Adipose tissue (tissue), 3 donors: ENCODE data around the gene SMCR8. TPM values are rescaled to one million over a fixed set of nuclear protein-coding genes. Genes with fewer than 3 reads are reported as not detected.
A peak's percentile ranks its signal among the peaks of the same experiment; 100 is the strongest.

Experiments
- H3K27ac ChIP-seq: one replicate; pipeline ENCODE4 v1.5.1; 2013; ENCODE audit warnings: low read depth, low read length
- WGBS, 3 donors: extraction: QIAGEN DNeasy Blood & Tissue Kit; methylation state at CpG; one replicate each; pipeline ENCODE4 v1.1.7; 2013; 5-methylcytosine and 5-hydroxymethylcytosine counted together
- polyA plus RNA-seq, 3 donors: library from polyadenylated mRNA; stranded (reverse); fragments of 200-250 nt; gene quantifications; one replicate each; pipeline ENCODE4 v1.2.3, GENCODE V29; 2013
- donor health status: healthy with polysubstance abuse.
- donor health status: Bipolar disorder and iron deficiency.
- donor health status: healthy.

Gene SMCR8
- polyA plus RNA-seq, 3 donors = 3.6 to 5.1 (median 3.8) TPM

DNA sequence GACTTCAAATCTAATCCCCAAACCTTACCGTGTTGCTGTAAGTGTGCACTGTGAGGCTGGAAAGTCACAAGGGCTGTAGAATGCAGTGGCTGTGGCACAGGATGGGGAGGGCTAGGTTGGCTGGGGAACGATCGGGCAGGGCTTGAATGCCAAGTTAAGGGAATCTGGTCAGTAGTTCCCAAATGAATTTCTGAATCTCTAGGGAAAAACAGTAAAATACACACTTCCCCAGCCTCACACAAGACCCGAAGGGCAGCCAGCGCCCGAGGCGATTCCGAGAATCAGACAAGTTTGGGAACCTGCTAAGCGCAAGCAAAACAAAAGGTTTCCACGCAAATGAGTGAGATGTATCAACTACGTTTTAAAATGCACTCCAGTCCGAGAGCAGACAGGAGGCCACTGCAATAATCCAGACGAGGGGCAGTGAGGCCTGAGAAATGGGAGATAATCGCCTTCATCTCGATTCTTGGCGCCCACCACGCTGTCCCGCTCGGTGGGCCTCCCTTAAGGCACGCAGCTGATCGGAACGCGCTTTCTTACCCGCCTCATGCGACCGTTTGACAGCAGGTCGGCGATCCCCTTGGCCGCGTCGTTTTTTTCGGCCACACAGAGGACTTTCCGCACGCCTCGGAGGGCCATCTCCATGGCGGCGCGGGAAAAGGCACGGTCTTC, 898 bp upstream of the SMCR8 start:
- H3K27ac ChIP-seq = no peak overlapping the region
- WGBS, 3 donors = 0 to 1% (median 1%) methylated on average over 39 of the region's 39 CpGs

- peak overlapping the region; percentile 83 for H3K27ac ChIP-seq
- WGBS, 3 donors = 5 to 7% (median 5%) methylated on average over 18 of the region's 18 CpGs
Measured at GRCh38 chr17:18315562-18315922, 449 bp downstream of the SMCR8 start.

DNA sequence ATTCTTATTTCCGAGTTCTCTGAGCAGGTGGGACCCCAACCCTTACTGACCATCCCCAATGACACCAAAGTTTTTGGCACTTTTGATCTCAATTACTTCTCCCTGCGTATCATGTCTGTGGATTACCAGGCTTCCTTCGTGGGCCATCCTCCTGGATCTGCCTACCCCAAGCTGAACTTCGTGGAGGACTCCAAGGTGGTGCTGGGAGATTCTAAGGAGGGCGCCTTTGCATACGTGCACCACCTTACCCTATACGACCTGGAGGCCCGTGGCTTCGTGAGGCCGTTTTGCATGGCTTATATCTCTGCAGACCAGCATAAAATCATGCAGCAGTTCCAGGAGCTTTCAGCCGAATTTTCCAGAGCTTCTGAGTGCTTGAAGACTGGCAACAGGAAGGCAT, 868 bp downstream of the SMCR8 start:
- 60 to 74% (median 68%) methylated on average over 11 of the region's 11 CpGs for WGBS, 3 donors
- no peak overlapping the region for H3K27ac ChIP-seq

- 77 to 91% (median 84%) methylated on average over 7 of the region's 7 CpGs for WGBS, 3 donors
- no peak overlapping the region for H3K27ac ChIP-seq
Measured at GRCh38 chr17:18318117-18318516, 3.0 kb downstream of the SMCR8 start.

- H3K27ac ChIP-seq = no peak overlapping the region
- WGBS, 3 donors = 81 to 86% (median 83%) methylated on average over 18 of the region's 18 CpGs
Measured at GRCh38 chr17:18318771-18319450, 3.8 kb downstream of the SMCR8 start.

- no peak overlapping the region for H3K27ac ChIP-seq
- WGBS, 3 donors = 63 to 71% (median 68%) methylated on average over 13 of the region's 13 CpGs
Measured at GRCh38 chr17:18319604-18320256, 4.6 kb downstream of the SMCR8 start.

DNA sequence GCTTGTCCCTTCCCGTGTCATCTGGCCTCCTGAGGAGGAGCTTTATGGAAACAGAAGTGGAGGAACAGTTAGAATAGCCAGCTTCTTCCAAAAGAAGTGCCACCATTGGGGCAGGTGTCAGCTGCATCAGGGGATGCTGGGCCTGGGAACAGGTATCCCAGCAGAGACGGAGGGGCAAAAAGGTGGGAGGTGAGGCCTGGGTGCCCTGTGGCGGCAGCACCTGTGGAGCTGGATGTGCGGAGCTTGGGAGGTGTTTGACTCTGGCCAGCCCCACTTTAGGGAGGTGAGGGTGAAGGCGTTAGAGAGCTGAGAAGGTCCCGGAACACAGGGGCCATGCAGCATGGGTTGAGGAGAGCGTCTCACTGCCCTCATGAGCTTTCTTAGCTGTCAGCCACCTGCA, 5.2 kb downstream of the SMCR8 start:
- 85 to 88% (median 86%) methylated on average over 7 of the region's 7 CpGs for WGBS, 3 donors

GRCh38 chr17:18321309-18321708, 6.2 kb downstream of the SMCR8 start:
- 70 to 79% (median 77%) methylated on average over 5 of the region's 5 CpGs for WGBS, 3 donors
- no peak overlapping the region for H3K27ac ChIP-seq

More for the DNA sequence above, 5.2 kb downstream of the SMCR8 start:
- H3K27ac ChIP-seq = no peak overlapping the region

DNA sequence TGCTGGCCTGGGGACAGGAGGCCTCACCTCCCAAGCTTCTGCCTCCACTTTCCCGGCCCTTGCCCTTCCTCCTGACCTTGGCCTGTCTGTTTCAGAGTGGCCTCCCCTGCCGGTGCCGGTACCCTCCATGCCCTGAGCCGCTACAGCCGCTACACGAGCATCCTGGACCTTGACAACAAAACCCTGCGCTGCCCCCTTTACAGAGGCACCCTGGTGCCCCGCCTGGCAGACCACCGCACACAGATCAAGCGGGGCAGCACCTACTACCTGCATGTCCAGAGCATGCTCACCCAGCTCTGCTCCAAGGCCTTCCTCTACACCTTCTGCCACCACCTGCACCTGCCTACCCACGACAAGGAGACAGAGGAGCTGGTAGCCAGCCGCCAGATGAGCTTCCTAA, 7.4 kb downstream of the SMCR8 start:
- 82 to 94% (median 94%) methylated on average over 12 of the region's 12 CpGs for WGBS, 3 donors
- H3K27ac ChIP-seq = no peak overlapping the region

DNA sequence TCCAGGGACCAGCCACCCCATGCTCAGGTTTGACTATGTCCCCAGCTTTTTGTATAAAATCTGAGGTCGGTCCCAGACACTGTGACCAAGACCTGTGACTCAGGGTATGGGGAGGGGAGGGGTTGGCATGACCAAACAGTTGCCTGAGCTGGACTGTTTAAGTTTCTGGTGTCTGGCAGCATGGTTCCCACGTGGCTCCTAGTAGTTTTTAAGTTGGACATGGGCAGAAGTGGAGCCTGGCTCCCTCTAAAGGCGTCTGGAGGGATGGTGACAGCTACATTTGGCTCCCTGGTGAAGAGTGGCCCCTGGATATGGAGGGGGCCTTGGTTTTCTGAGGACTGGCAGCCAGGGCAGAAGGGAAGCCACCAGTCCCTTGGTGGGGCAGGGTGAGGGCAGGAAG, 7.9 kb downstream of the SMCR8 start:
- WGBS, 3 donors = 63 to 68% (median 65%) methylated on average over 3 of the region's 3 CpGs
- H3K27ac ChIP-seq = no peak overlapping the region

DNA sequence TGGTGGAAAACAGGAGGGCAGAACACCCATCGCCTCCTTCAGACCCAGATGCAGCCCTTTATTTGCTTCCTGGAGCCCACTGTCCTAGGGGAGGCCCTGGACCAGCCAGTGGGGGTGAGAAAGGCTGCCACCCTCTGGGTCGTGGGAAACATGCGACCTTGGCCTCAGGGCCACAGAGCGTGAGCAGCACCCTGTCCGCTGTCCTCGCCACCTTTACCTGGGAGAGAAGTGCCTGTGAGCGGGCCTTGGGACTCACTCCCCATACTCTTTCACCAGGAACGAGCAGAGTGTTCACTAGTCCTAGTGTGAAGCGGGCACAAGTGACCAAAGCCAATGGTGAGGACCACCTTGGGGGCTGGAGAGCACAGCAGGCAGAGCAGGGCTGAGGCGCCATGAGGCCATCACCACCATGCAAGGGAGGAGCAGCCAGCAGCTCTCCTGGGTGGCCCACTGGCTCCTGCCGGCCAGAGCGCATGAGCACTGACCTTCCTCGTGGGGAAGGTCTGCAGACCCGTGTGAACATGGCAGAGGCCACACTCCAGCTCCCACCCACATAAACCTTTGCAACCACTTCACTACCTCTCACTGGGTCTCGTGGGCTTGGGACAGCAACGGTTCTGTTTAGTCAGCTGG, 8.5 kb downstream of the SMCR8 start:
- H3K27ac ChIP-seq = no peak overlapping the region
- WGBS, 3 donors = 90 to 93% (median 90%) methylated on average over 16 of the region's 16 CpGs

- WGBS, 3 donors = 84 to 88% (median 87%) methylated on average over 27 of the region's 27 CpGs
- no peak overlapping the region for H3K27ac ChIP-seq
Measured at GRCh38 chr17:18324140-18325050, 9.3 kb downstream of the SMCR8 start.

DNA sequence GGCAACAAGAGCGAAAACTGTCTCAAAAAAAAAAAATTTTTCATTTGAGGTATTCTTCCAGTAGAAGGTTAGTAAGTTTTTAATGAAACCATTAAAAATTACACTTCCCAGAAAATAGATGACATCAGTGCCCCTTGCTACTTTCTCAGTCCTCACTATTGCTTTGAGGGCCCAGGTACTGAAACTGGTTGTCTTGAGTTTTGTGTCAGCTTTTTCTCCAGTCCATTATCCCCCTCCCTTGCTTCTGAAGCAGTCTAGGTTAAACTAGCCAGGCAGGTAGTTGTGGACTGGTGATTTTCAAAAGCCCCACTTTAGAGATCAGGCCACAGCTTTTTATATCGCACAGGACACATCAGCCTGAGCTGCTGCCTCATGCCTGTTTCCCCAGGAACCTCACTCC, 10.9 kb downstream of the SMCR8 start:
- no peak overlapping the region for H3K27ac ChIP-seq
- 96 to 100% (median 100%) methylated on average over 2 of the region's 2 CpGs for WGBS, 3 donors

GRCh38 chr17:18326572-18326971, 11.5 kb downstream of the SMCR8 start:
- no peak overlapping the region for H3K27ac ChIP-seq
- 94 to 96% (median 94%) methylated on average over 6 of the region's 6 CpGs for WGBS, 3 donors

DNA sequence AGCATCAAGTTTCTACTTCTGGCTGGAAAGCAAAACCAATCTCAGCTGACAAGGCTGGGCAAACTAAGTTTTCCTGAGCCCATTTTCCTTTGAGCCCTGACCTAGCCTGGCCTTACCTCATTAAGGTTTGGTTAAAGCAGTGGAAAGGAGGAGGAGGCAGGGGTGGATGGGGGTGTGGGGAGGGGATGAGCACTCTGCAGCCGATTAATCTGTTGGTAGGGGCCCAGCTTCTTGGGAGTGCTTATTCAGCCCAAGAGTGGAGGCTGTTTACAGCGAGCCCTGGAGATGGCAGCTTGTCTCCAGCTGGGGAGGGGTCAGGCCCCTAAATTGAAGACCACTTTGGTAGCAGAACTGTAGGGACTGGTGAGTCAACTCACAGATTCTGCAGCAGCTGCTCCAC, 12.0 kb downstream of the SMCR8 start:
- 67 to 83% (median 70%) methylated on average over 2 of the region's 2 CpGs for WGBS, 3 donors
- no peak overlapping the region for H3K27ac ChIP-seq

DNA sequence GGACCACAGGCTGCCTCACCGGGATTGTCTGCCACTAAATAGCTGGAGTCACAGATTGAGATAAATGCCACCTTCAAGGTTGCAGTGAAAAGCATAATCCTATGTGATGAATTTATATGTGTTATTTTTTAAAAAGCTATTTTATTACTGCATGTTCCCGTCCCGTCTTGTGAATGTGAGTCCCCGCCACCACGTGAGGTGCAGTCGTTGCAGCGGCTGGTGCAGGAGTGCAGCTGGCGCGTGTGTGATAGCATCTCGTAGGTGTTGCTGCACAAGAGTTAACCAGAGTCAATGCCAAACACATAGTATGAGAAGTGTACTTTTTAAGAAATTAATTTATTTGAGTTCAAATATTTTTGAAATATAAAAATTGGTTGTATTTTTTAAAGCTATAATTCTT, 12.5 kb downstream of the SMCR8 start:
- H3K27ac ChIP-seq = no peak overlapping the region
- WGBS, 3 donors = 90 to 92% (median 91%) methylated on average over 10 of the region's 10 CpGs

DNA sequence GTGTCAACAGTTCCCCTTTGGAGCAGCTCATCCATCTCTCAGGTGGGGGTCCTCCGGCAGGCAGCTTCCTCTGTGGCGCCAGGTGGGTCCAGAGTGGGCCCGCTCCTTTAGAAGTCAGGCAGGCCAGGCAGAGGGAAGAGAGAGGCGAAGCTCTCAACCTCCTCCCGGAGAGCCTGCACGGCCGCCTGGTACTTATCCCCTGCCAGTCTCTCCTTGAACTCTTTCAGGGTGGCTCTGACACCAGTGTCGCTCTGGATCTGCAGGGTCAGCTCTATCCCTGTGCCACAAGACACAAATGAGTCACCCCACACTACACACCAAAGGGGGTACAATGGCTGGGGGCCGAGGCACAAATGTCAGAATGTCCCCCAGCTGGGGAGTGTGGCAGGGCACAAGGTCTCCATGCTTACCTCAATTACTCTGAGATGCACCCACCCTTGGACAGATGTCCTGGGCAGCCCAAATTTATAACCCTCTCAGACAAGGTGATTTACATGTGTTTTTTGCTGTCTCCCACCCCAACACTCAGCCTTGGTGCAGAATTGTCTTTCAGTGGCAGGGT, 13.6 kb downstream of the SMCR8 start:
- no peak overlapping the region for H3K27ac ChIP-seq
- 87 to 97% (median 93%) methylated on average over 8 to 9 of the region's 9 CpGs for WGBS, 3 donors

DNA sequence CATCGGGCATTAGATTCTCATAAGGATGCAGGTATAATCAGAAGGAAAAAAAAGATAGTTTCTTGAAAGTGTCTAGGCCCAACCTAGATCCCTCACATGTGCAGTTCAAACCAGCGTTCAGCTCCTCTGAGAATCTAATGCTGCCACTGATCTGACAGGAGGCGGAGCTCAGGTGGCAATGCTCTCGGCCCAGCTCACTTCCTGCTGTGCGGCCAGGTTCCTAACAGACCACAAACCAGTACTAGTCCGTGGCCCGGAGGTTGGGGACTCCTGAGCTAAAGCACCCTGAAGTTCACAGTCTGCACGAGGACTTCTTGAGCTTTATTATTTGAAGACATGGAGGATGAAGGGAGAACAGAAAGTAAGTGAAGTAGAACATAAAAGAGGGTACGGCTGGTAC, 16.8 kb downstream of the SMCR8 start:
- no peak overlapping the region for H3K27ac ChIP-seq
- 86 to 88% (median 88%) methylated on average over 9 of the region's 9 CpGs for WGBS, 3 donors
